ENCODE measurements around the gene ARHGEF4.

GRCh38 chr2:131010566-131010965 lies 173.9 kb downstream of the ARHGEF4 start:
- TF ChIP-seq MAX (CRISPR knock-in tag; IDR thresholded peaks at IDR 0.05) (no peak), CTCF (IDR thresholded peaks at IDR 0.05) (no peak), CREM (CRISPR knock-in tag; IDR thresholded peaks at IDR 0.05) (no peak), FOXP4 (CRISPR knock-in tag; IDR thresholded peaks at IDR 0.05) (no peak), E2F5 (CRISPR knock-in tag; IDR thresholded peaks at IDR 0.05) (no peak), CBFB (CRISPR knock-in tag; IDR thresholded peaks at IDR 0.05; ENCODE audit: low read depth) (no peak), ATF2 (CRISPR knock-in tag; IDR thresholded peaks at IDR 0.05; ENCODE audit: borderline replicate concordance, low read depth) (no peak), ELF4 (CRISPR knock-in tag; IDR thresholded peaks at IDR 0.05; ENCODE audit: low read depth) (no peak), E2F4 (CRISPR knock-in tag; IDR thresholded peaks at IDR 0.05; ENCODE audit: borderline replicate concordance, low read depth) (no peak), TEAD4 (CRISPR knock-in tag; IDR thresholded peaks at IDR 0.05) (no peak), NFYB (CRISPR knock-in tag; conservative IDR thresholded peaks at IDR 0.05; ENCODE audit: low read depth) (no peak), JUN (CRISPR knock-in tag; IDR thresholded peaks at IDR 0.05) (no peak), EMX1 (CRISPR knock-in tag; IDR thresholded peaks at IDR 0.05) (no peak)
